H1 (cell line): Measurements from ENCODE around the gene RBBP9. TPM values are rescaled to one million over a fixed set of nuclear protein-coding genes. Genes with fewer than 3 reads are reported as not detected.
"Not testable (repeated sequence)": the region's sequence is repeated elsewhere in the genome, so short reads cannot be mapped to it uniquely, and the experiment has no call there.

Experiments
- CTCF ChIA-PET: fragments of 300-600 bp; sonication (Branson Sonifier 250); formaldehyde crosslinking; loops from one replicate; lab custom pipeline; 2021; ENCODE audit not compliant: partially characterized antibody; lab: Charles Lee
- POLR2A ChIA-PET: fragments of 300-600 bp; sonication (Branson Sonifier 250); formaldehyde crosslinking; loops from one replicate; lab custom pipeline; 2021; ENCODE audit warnings: inconsistent platforms; ENCODE audit not compliant: partially characterized antibody; lab: Charles Lee
- DNase-seq, 2 experiments: peaks; one replicate each; pipeline versions ENCODE4 v3.0.0 to v3.0.0-alpha.2; 2010 to 2022; ENCODE audit warnings: low spot score in 2 of 2, low read depth in 1 of 2, mixed read lengths in 1 of 2
- FAIRE-seq: peaks from 2 replicates; lab custom pipeline; 2011; peaks lifted over from hg19 to GRCh38; lab: Jason Lieb, UNC
- H2AFZ ChIP-seq: 2 replicates; pipeline ENCODE4 v1.8.1; 2012; ENCODE audit warnings: low read length, inconsistent platforms
- H2AK5ac ChIP-seq: 2 replicates; pipeline ENCODE4 v1.6.1; 2013; ENCODE audit warnings: low read depth, low read length
- H2BK120ac ChIP-seq: replicated peaks from 2 replicates; pipeline ENCODE3; 2013; ENCODE audit warnings: low read depth, low read length, inconsistent platforms
- H2BK12ac ChIP-seq: 2 replicates; pipeline ENCODE4 v1.6.1; 2013; ENCODE audit warnings: low read depth, low read length
- H2BK15ac ChIP-seq: 2 replicates; pipeline ENCODE4 v1.6.1; 2013; ENCODE audit warnings: low read length
- H2BK20ac ChIP-seq: 2 replicates; pipeline ENCODE4 v1.6.1; 2013; ENCODE audit warnings: low read length
- H2BK5ac ChIP-seq: 2 replicates; pipeline ENCODE4 v1.6.1; 2013; ENCODE audit warnings: low read depth, low read length
- H3K14ac ChIP-seq: 2 replicates; pipeline ENCODE4 v1.6.1; 2013; ENCODE audit warnings: inconsistent platforms; ENCODE audit not compliant: insufficient read length
- H3K18ac ChIP-seq: 2 replicates; pipeline ENCODE4 v1.6.1; 2013; ENCODE audit warnings: low read length; ENCODE audit errors: extremely low read depth
- H3K23ac ChIP-seq: 2 replicates; pipeline ENCODE4 v1.6.1; 2013; ENCODE audit warnings: inconsistent platforms; ENCODE audit not compliant: insufficient read length
- H3K23me2 ChIP-seq: 2 replicates; pipeline ENCODE4 v1.6.1; 2013; ENCODE audit warnings: low read depth, low read length
- H3K27ac ChIP-seq: 2 replicates; pipeline ENCODE4 v1.6.1; 2011; ENCODE audit warnings: low read depth, low read length, inconsistent platforms
- H3K27me3 ChIP-seq, 4 experiments: replicated peaks in 1 of 4; 1 replicate in 1 of 4; 2 replicates in 3 of 4; pipeline versions ENCODE4 v1.6.1 to v1.8.1; 2011 to 2013; ENCODE audit warnings: low read length in 3 of 4, mild to moderate bottlenecking in 3 of 4, inconsistent platforms in 2 of 4, mixed read lengths in 2 of 4, moderate library complexity in 1 of 4; ENCODE audit not compliant: control insufficient read depth in 3 of 4, insufficient read depth in 3 of 4; ENCODE audit errors: extremely low read depth in 1 of 4
- H3K36me3 ChIP-seq, 4 experiments: 2 replicates each; pipeline versions ENCODE4 v1.6.1 to v1.8.1; 2011 to 2013; ENCODE audit warnings: mild to moderate bottlenecking in 4 of 4, low read length in 3 of 4, moderate library complexity in 2 of 4, control low read depth in 1 of 4, inconsistent platforms in 1 of 4; ENCODE audit not compliant: insufficient read depth in 4 of 4, control insufficient read depth in 2 of 4
- H3K4ac ChIP-seq: replicated peaks from 2 replicates; pipeline ENCODE3; 2013; ENCODE audit warnings: low read length, low read depth, mixed read lengths, inconsistent platforms; ENCODE audit not compliant: insufficient read length
- H3K4me1 ChIP-seq, 4 experiments: replicated peaks in 1 of 4; 1 replicate in 1 of 4; 2 replicates in 3 of 4; pipeline versions ENCODE4 v1.6.1 to v1.8.1; 2011 to 2013; ENCODE audit warnings: low read length in 3 of 4, inconsistent platforms in 2 of 4, mixed read lengths in 1 of 4; ENCODE audit not compliant: insufficient read depth in 4 of 4, control insufficient read depth in 3 of 4
- H3K4me2 ChIP-seq, 2 experiments: 2 replicates each; pipeline versions ENCODE4 v1.6.1 to v1.8.1; 2011 to 2013; ENCODE audit warnings: low read depth in 2 of 2, low read length in 2 of 2, control low read depth in 1 of 2, inconsistent platforms in 1 of 2, mild to moderate bottlenecking in 1 of 2; ENCODE audit not compliant: insufficient read depth in 1 of 2
- H3K4me3 ChIP-seq, 4 experiments: fragments of 200-600, 300-600 bp in 1 of 4; sonication (generic), shearing (Covaris generic), sonication (Bioruptor Twin) in 1 of 4; 2 replicates each; pipeline versions ENCODE4 v1.5.1 to v1.8.1; 2011 to 2016; ENCODE audit warnings: low read length in 4 of 4, low read depth in 3 of 4, control low read depth in 2 of 4, inconsistent platforms in 2 of 4, mild to moderate bottlenecking in 2 of 4, mixed read lengths in 1 of 4, moderate library complexity in 1 of 4; ENCODE audit not compliant: insufficient read depth in 2 of 4; ENCODE audit errors: extremely low read depth in 1 of 4
- H3K56ac ChIP-seq: replicated peaks from 2 replicates; pipeline ENCODE3; 2013; ENCODE audit warnings: low read depth, mild to moderate bottlenecking, mixed read lengths, low read length, inconsistent platforms; ENCODE audit not compliant: insufficient read length
- H3K79me1 ChIP-seq: 2 replicates; pipeline ENCODE4 v1.6.1; 2013; ENCODE audit warnings: low read depth, low read length, control low read depth
- H3K79me2 ChIP-seq, 2 experiments: 2 replicates each; pipeline versions ENCODE4 v1.6.1 to v1.8.1; 2012 to 2013; ENCODE audit warnings: low read length in 2 of 2, mild to moderate bottlenecking in 2 of 2, inconsistent platforms in 1 of 2; ENCODE audit not compliant: insufficient read depth in 2 of 2, control insufficient read depth in 1 of 2
- H3K9ac ChIP-seq, 4 experiments: replicated peaks in 1 of 4; 1 replicate in 1 of 4; 2 replicates in 3 of 4; pipeline versions ENCODE4 v1.6.1 to v1.8.1; 2011 to 2013; ENCODE audit warnings: low read depth in 3 of 4, low read length in 3 of 4, control low read depth in 2 of 4, mild to moderate bottlenecking in 2 of 4, moderate library complexity in 2 of 4, inconsistent platforms in 1 of 4; ENCODE audit errors: extremely low read depth in 1 of 4
- H3K9me3 ChIP-seq, 2 experiments: 2 replicates each; pipeline versions ENCODE4 v1.6.1 to v1.8.1; 2012 to 2013; ENCODE audit warnings: mild to moderate bottlenecking in 2 of 2, moderate library complexity in 2 of 2, control low read depth in 1 of 2, inconsistent platforms in 1 of 2, low read depth in 1 of 2, low read length in 1 of 2, mixed read lengths in 1 of 2; ENCODE audit not compliant: insufficient read depth in 2 of 2
- H4K20me1 ChIP-seq, 2 experiments: replicated peaks in 1 of 2; 2 replicates each; pipeline versions ENCODE3 to v1.8.1; 2011 to 2013; ENCODE audit warnings: inconsistent platforms in 2 of 2, low read length in 2 of 2, mild to moderate bottlenecking in 1 of 2; ENCODE audit not compliant: insufficient read depth in 2 of 2, control insufficient read depth in 1 of 2
- H4K5ac ChIP-seq: 2 replicates; pipeline ENCODE4 v1.6.1; 2013; ENCODE audit warnings: low read length, low read depth, mixed read lengths, inconsistent platforms; ENCODE audit not compliant: insufficient read length
- H4K8ac ChIP-seq: 2 replicates; pipeline ENCODE4 v1.8.0; 2013; ENCODE audit warnings: mild to moderate bottlenecking, moderate library complexity, low read length, inconsistent platforms; ENCODE audit not compliant: insufficient read depth; ENCODE audit errors: extremely low read depth
- H4K91ac ChIP-seq: replicated peaks from 2 replicates; pipeline ENCODE3; 2013; ENCODE audit warnings: low read length, mixed read lengths, inconsistent platforms; ENCODE audit not compliant: insufficient read length
- WGBS, 2 experiments: shearing (Covaris generic) in 1 of 2; methylation state at CpG; one replicate each; pipeline versions ENCODE4 v1.1.6 to v1.1.7; 2013 to 2015; ENCODE audit warnings: low lambda C conversion rate in 2 of 2, mixed read lengths in 2 of 2, inconsistent platforms in 1 of 2, low coverage in 1 of 2, missing lambda C conversion rate in 1 of 2; ENCODE audit not compliant: insufficient replicate concordance in 2 of 2, insufficient coverage in 1 of 2, insufficient read length in 1 of 2; ENCODE audit errors: extremely low coverage in 1 of 2, missing lambda C conversion rate in 1 of 2; 5-methylcytosine and 5-hydroxymethylcytosine counted together
- polyA plus RNA-seq, 7 experiments: library from polyadenylated mRNA; depleted of rRNA in 3 of 7; stranded (reverse) in 5 of 7; unstranded in 2 of 7; fragments of >200 nt in 5 of 7; fragments of 200-250 nt in 2 of 7; gene quantifications; 1 replicate in 5 of 7; 2 replicates in 1 of 7; 4 replicates in 1 of 7; pipeline versions ENCODE4 v1.2.1 to v1.2.3, GENCODE V29; 2011 to 2013; ENCODE audit warnings: missing spikeins in 2 of 7, mixed read lengths in 2 of 7
- total RNA-seq: library from RNA; stranded (reverse); fragmentation: NEBNext Ultra II Directional; extraction: Animal tissue kit (Norgen Biotek cat#: 25700); gene quantifications from 2 replicates; pipeline ENCODE4 v1.2.1, GENCODE V29; 2021

Gene RBBP9
- total and polyA plus RNA-seq, 2 of the 8 experiments (the other 6 are each of a cell fraction or from before 2014, with no cell fraction given): 9.5 to 13.5 TPM

DNA sequence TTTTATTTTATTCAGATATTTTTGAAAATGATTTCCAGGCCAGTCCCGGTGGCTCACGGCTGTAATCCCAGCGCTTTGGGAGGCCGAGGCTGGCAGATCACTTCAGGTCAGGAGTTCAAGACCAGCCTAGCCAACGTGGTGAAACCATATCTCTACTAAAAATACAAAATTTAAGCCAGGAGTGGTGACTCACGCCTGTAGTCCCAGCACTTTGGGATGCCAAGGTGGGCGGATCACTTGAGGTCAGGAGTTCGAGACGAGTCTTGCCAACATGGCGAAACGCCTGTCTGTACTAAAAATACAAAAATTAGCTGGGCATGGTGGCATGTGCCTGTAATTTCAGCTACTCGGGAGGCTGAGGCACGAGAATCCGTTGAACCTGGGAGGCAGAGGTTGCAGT lies 29.7 kb upstream of the RBBP9 start:
- H2AK5ac ChIP-seq, FAIRE-seq, H2BK5ac ChIP-seq, H2BK15ac ChIP-seq, H3K4me3 ChIP-seq, H3K4me1 ChIP-seq, H3K18ac ChIP-seq, H3K9ac ChIP-seq, H3K9me3 ChIP-seq, H3K4me2 ChIP-seq, H3K4ac ChIP-seq, H2AFZ ChIP-seq, H4K8ac ChIP-seq, H3K14ac ChIP-seq, H3K79me2 ChIP-seq, H3K23me2 ChIP-seq, H2BK120ac ChIP-seq, DNase-seq, H4K5ac ChIP-seq, H3K27ac ChIP-seq, H4K91ac ChIP-seq, H2BK20ac ChIP-seq, H4K20me1 ChIP-seq, H3K27me3 ChIP-seq, H3K79me1 ChIP-seq, H3K23ac ChIP-seq, POLR2A ChIA-PET, H3K56ac ChIP-seq, H2BK12ac ChIP-seq: not testable (repeated sequence)
- peaks cover 11 to 66% (median 58%) of the 10 kb centered on the region in 4 experiments for H3K36me3 ChIP-seq
- WGBS, 2 experiments: 83% methylated on average over 14 of the region's 14 CpGs; no CpG with 5 or more reads in 1 of the 2 experiments
- CTCF ChIA-PET: interaction anchor here (1.3 kb wide), 1 partner anchor 20 kb away, joined by 3 read pairs; the partner anchor contains the start of gene SEC23B
